ES-I3 (cell line): ENCODE measurements around the gene KCNIP4.

Experiments
- H3K36me3 ChIP-seq: 2 replicates; pipeline ENCODE4 v1.6.1; 2013; ENCODE audit warnings: mild to moderate bottlenecking, low read length, control low read depth, moderate library complexity; ENCODE audit not compliant: insufficient read depth
- H3K4me1 ChIP-seq: 2 replicates; pipeline ENCODE4 v1.6.1; 2013; ENCODE audit warnings: mild to moderate bottlenecking, control low read depth, low read length; ENCODE audit not compliant: insufficient read depth
- H3K9ac ChIP-seq: 2 replicates; pipeline ENCODE4 v1.6.1; 2013; ENCODE audit warnings: low read depth, mild to moderate bottlenecking, low read length, moderate library complexity
- H3K9me3 ChIP-seq: 2 replicates; pipeline ENCODE4 v1.6.1; 2013; ENCODE audit warnings: mild to moderate bottlenecking, low read length, moderate library complexity; ENCODE audit not compliant: control insufficient read depth, insufficient read depth

Gene KCNIP4

DNA sequence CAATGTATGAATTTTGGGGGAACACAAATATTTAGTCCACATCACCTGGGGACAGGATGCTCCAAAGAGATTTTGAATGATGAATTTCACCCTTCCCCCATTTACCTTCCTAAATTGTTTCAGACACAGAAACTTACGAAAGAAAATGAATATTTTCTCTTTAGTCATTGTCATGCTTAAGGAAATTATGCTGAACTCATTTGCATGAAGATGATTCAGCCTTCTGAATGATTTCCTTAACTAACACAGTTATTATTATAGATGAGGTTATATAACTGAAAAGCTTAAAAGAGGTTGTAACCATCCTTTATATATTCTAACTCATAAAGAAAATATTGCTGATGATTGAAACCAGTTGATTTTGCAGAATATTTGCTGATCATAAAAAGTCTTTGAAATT, 61.1 kb downstream of the KCNIP4 start:
- H3K36me3 ChIP-seq, result no peaks in the 10 kb centered on the region
- H3K9ac ChIP-seq, result no peak overlapping the region
- 0 out of 2 replicates have a peak, but pooled peaks cover 3% of the 10 kb centered on the region for H3K9me3 ChIP-seq
- H3K4me1 ChIP-seq, result no peaks in the 10 kb centered on the region

DNA sequence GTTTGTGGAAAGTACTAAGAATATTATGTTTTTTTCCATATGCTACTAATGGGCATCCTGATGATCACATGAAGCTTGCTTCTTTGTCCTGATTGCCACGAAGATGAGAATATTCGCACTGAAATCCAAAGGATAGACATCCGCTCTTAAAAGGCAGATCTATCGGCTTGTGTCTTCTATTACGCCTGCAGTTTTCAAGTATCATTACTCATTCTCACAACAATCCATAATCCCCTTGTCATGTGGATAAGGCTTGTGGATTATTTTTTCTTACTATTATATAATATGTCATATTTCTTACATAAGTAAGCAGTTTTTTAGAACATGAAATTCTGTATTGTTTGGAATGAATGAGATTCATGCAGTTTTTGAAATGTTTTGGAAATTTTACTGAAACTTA, 62.8 kb downstream of the KCNIP4 start:
- Histone ChIP-seq H3K36me3 (no peaks in the 10 kb centered on the region), H3K9me3 (0 out of 2 replicates have a peak, but pooled peaks cover 3% of the 10 kb centered on the region), H3K4me1 (no peaks in the 10 kb centered on the region), H3K9ac (no peak overlapping the region)

DNA sequence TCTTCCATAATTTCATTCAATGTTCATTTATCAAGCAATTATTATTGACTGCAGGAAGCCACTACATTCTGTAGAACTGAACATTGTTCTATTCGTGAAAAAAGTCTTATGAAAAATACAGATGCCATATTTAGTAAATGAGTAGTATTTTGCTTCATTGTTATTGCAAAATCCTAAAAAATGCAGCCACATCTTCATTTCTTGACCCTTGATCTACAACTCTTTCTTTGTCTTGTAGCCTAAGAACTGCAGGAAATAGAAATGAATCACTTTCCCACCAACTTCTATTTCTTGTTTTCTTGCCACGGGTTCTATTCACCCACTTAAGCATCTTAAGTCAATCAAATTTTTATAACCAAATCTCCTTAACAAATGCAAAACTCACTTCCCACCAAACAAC, 63.3 kb downstream of the KCNIP4 start:
- H3K9ac ChIP-seq, result no peak overlapping the region
- 0 out of 2 replicates have a peak, but pooled peaks cover 3% of the 10 kb centered on the region for H3K9me3 ChIP-seq
- no peaks in the 10 kb centered on the region for H3K4me1 ChIP-seq
- no peaks in the 10 kb centered on the region for H3K36me3 ChIP-seq

DNA sequence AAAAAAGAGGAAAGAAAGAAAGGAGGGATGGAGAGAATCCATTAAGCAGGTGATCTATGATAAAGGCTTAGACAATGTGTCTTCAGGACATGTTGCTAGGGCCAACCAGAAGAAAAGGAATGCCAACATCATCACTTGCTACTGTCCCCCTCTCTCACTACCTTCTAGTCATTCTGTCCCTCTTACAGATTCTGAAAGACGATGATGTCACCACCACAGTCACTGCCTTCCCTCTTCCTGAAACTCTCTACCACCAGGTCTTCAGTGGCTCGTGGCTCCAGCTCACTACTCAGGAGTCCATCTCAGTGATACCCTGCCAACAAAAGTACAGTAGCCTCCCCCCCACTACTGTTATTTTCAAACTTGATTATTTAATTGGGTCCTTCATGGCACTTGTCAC, 64.0 kb downstream of the KCNIP4 start:
- Histone ChIP-seq H3K9ac (no peak overlapping the region), H3K9me3 (0 out of 2 replicates have a peak, but pooled peaks cover 3% of the 10 kb centered on the region), H3K36me3 (no peaks in the 10 kb centered on the region), H3K4me1 (no peaks in the 10 kb centered on the region)

DNA sequence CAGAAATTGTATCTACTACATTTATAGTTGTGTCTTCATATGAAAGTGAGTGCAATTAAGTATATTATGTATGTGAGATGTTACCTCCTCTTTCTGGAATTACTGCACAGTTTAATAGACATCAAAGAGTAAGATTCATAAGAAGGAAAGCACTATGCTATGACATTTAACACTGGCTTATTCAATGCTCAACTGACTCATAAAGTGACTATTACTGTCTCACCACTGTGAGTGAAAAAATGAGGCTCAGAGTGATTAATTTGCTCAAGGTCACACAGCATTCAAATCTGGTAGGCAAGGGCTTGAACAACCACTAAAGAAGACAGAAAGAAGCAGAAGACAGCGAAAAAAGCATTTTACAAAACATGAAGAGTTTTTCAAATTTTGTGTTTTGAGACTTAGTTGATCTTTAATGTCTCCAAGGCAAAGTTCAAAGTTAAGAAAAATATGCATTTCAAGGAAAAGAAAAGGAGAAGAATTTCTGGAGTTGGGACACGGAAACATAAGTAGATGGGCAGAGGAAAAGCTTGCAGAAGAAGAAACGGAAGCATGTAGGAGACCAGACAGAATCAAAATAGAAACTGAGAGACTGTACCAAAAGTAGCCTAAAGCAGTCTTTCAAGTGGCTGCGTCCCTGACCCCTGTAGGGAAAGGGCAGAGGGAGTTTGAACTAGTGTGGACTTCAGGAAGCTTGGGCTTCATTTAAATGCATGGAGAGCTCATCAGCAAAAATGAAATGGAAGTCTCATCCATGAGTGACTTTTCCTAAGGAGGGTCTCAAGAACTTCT, 66.3 kb downstream of the KCNIP4 start:
- Histone ChIP-seq H3K4me1 (no peaks in the 10 kb centered on the region), H3K9ac (no peak overlapping the region), H3K9me3 (0 out of 2 replicates have a peak, but pooled peaks cover 3% of the 10 kb centered on the region), H3K36me3 (no peaks in the 10 kb centered on the region)

DNA sequence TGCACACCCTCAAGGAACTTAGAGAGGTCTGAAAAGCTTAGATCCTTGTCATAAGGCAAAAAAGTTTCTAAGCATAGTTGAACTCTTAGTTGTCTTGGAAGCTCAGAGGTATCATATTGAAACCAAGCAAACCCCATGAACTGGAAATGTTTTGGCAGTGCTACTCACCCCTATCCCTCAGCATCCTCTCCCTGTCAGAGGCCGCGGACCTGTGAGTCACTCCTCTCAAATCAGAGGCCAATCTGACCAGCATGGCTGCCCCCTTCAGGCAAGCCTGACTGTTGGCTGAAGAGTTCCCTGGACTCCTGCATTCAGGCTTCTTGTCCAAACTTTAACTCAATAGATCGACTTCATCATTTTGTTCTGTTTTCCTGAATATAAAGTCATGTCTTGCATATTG, 69.4 kb downstream of the KCNIP4 start:
- Histone ChIP-seq H3K9me3 (no peaks in the 10 kb centered on the region), H3K9ac (no peak overlapping the region), H3K4me1 (no peaks in the 10 kb centered on the region), H3K36me3 (no peaks in the 10 kb centered on the region)

DNA sequence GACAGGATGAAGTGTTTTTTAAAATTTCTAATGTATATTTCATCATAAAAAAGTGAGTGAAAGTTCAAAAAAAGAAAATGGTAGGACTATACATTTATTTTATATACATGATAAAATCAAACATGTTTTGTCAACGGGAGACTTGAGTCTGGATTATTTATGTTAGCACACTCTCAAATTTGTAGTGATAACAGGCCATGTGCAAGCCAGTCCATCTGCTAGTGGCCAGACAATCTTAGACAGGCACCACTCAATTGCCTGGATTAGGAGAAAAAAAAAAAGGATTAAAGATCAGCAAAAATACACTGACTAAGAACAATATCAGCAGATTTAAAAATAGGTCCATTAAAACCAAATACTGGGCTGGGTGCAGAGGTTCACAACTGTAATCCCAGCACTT, 71.9 kb downstream of the KCNIP4 start:
- H3K4me1 ChIP-seq, result no peaks in the 10 kb centered on the region
- H3K36me3 ChIP-seq, result no peaks in the 10 kb centered on the region
- no peaks in the 10 kb centered on the region for H3K9me3 ChIP-seq
- no peak overlapping the region for H3K9ac ChIP-seq

DNA sequence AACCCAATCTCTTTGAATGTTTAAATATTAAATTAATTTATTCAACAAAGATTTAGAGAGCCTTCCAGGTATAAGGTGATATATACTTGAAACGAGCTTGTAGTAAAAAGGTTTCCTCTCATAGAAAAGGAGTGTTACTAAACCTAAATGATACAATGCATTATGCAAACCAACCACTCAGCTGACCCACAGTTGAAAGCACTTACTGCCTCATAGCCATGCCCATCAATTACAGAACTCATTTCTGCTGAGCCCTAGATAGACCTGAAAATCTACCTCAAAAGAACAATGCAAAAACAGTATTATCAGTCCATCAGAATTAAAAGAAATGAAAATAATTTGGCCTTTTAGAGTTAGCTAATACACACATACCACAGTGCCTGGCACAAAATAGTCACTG, 75.4 kb downstream of the KCNIP4 start:
- Histone ChIP-seq H3K4me1 (peaks cover 9% of the 10 kb centered on the region; the same call in 1 of the 2 replicates), H3K9me3 (no peaks in the 10 kb centered on the region), H3K9ac (no peak overlapping the region), H3K36me3 (no peaks in the 10 kb centered on the region)

DNA sequence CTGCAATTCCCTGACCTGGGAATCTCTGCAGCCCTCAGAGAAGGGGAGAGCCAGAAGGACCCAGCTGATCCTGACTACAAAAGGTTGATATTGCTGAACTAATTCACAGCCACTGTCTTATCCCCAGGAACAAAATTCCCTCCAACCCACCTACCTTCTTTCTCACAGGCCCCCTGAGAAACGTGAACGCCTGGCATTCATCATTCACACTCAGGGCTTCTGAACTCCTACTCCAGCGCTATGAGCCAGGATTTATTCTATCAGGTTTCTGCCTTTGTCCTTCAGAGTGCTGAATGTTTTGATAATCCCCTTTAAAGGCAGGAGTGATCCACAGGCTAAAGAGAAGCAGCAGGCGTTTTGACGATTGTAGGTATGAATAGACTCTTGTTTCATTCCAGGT, 76.5 kb downstream of the KCNIP4 start:
- Histone ChIP-seq H3K4me1 (peaks cover 9% of the 10 kb centered on the region; the same call in 1 of the 2 replicates), H3K9ac (no peak overlapping the region), H3K36me3 (no peaks in the 10 kb centered on the region), H3K9me3 (no peaks in the 10 kb centered on the region)

DNA sequence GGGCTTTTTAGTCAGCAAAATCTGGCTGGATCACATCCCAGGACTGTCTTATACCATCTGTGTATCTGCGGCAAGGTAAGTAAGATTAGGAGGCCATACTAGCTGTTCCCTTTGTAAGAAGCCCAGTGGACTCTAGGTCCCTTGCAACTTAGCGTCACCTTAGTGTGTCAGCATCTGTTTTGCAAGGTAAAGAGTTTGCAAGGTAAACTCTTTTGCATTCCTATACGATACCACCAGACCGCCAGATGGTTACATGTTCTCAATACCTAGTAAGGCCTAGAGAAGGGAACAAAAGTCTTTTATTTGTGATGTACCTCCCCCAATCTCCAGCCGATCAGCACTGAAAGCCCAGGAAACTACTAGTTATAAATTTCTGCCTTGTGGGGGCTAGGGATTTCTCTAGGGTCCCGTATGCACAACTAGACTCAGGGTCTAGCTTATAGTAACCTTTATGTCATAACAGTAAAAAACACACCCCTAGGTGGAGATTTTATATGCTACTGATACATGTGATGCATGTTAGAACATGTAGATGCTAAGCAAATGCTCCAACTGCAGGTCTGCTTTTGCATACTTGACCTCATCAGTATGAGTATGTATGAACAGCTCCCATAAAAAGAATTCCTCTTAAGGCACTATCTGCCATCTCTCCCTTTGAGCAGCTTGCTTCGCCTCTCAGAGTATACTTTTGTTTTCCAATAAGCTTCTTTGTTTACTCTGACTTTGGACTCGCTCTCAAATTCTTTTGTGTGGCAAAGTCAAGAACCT, 78.4 kb downstream of the KCNIP4 start:
- no peaks in the 10 kb centered on the region for H3K9me3 ChIP-seq
- no peak overlapping the region for H3K9ac ChIP-seq
- H3K36me3 ChIP-seq, result no peaks in the 10 kb centered on the region
- peaks cover 9% of the 10 kb centered on the region; the same call in 1 of the 2 replicates for H3K4me1 ChIP-seq

DNA sequence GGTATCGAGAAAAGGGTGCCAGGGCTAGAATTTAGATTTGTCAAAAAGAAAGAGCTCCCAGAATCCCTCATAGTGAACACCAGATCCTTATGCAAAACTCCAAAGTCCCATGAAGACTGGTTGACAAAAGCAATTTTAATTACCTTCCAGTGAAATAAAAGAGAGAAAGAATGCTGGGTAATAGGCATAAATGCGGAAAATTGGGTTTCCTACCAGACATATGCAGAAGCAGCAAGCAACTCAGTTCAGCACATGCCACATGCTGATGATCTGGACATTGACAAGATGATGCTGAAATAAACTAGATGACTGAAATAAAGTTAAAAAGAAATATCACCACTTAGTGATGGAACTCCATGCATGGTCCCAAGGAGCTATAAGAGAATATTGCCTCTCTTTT, 83.9 kb downstream of the KCNIP4 start:
- Histone ChIP-seq H3K4me1 (peaks cover under 1% of the 10 kb centered on the region; the same call in 1 of the 2 replicates), H3K36me3 (no peaks in the 10 kb centered on the region), H3K9me3 (no peaks in the 10 kb centered on the region), H3K9ac (no peak overlapping the region)

DNA sequence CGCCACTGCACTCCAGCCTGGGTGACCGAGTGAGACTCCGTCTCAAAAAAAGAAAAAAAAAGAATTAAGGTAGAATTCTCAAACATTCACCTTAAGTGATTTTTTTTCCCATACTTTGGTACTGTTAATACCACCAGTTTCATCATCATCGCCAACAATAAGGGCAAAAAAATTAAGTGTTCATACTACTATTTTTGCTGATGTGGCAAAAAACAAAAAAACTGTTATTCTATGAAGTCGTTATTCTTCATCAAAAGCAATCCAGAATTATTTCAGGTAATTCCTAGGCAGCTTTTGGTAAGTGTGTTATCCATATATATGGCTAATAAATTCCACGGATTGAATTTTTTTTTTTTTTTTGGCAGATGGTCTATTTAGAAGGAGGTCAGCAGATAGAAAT, 85.7 kb downstream of the KCNIP4 start:
- Histone ChIP-seq H3K36me3 (no peaks in the 10 kb centered on the region), H3K9me3 (no peaks in the 10 kb centered on the region), H3K9ac (no peak overlapping the region), H3K4me1 (no peaks in the 10 kb centered on the region)

DNA sequence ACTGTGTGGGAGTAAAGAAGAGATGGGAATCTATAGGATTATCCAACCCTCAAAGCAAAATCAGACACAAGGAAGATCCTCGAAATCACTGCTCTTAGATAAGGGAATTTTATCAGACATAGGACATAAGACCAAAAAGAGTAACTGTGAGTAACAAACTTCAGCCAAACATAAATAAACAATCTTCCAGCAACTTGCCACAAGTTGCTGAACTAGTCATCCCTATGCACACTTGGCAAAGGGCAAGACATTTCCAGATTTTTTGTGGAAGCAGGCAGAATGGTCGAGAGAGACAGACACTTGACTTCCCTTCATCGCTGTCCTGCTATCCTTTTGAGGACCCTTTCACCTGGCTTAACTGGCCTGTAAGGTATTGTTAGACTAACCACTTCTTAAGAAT, 89.6 kb downstream of the KCNIP4 start:
- no peaks in the 10 kb centered on the region for H3K36me3 ChIP-seq
- no peaks in the 10 kb centered on the region for H3K9me3 ChIP-seq
- H3K9ac ChIP-seq, result no peak overlapping the region
- no peaks in the 10 kb centered on the region for H3K4me1 ChIP-seq

DNA sequence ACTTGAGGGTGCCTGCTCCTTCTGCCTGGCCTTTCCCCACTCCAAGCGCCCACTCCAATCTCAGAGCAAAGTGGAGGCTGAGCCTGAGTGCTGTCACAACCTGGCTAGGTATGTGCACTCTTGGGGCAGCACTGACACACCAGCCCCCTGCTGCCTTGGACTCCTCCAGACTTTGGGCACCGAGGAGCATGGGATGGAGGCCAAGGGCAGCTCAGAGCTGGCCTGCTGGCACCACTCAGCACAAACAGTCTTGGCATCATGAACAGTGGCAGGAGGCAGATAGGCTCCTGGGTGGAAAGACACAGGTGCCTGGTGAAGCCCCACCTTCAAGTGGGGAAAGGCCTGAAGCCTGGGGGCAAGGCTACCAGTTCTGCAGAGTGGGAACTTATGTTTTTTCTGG, 91.8 kb downstream of the KCNIP4 start:
- Histone ChIP-seq H3K9ac (no peak overlapping the region), H3K4me1 (no peaks in the 10 kb centered on the region), H3K36me3 (no peaks in the 10 kb centered on the region), H3K9me3 (no peaks in the 10 kb centered on the region)

DNA sequence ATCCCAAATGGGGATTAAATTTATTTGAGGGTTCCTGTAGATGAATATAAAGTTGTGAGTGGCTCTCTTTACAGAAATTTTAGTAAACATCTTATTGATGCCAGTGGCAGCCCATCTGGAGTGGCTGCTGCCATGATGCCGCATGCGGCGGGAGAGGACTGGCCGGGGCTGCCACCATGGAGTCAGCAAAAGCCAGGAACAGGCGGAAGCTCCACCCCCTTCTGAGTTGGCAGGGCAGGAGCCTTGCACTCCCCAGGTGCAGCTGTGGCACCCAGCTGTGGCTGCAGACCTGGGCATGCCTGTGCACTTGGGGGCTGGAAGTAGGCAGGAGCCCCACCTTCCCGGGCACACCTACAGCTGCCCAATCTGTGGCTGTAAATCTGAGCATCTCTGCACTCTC, 92.3 kb downstream of the KCNIP4 start:
- no peak overlapping the region for H3K9ac ChIP-seq
- no peaks in the 10 kb centered on the region for H3K9me3 ChIP-seq
- H3K4me1 ChIP-seq, result no peaks in the 10 kb centered on the region
- no peaks in the 10 kb centered on the region for H3K36me3 ChIP-seq
